Heart left ventricle (tissue), 16 donors: ENCODE data around the gene ETV3. TPM values are rescaled to one million over a fixed set of nuclear protein-coding genes. Genes with fewer than 3 reads are reported as not detected.
"Not testable (repeated sequence)": the region's sequence is repeated elsewhere in the genome, so short reads cannot be mapped to it uniquely, and the experiment has no call there.

ENCODE experiments used
- ATAC-seq, 4 donors: fragments of 200-7000 bp; cut with Tn5 transposase; one replicate each; pipeline ENCODE4 v1.9.1; 2020 to 2022; ENCODE audit warnings: moderate library complexity in 4 of 4, mild to moderate bottlenecking in 3 of 4, moderate number of reproducible peaks in 1 of 4
- DNase-seq, 5 donors: peaks; one replicate each; pipeline ENCODE4 v3.0.0-alpha.2; 2020
- H3K27ac ChIP-seq, 12 donors: fragments of 200-600 bp; sonication (generic) in 4 of 12; one replicate each; pipeline versions ENCODE4 v1.5.0 to v1.8.0; 2016 to 2022; ENCODE audit warnings: mild to moderate bottlenecking in 2 of 12
- H3K27me3 ChIP-seq, 9 donors: fragments of 200-600 bp; sonication (generic) in 2 of 9; one replicate each; pipeline versions ENCODE4 v1.5.1 to v1.8.0; 2016 to 2022; ENCODE audit warnings: mild to moderate bottlenecking in 3 of 9
- H3K36me3 ChIP-seq, 9 donors: fragments of 200-600 bp; sonication (generic) in 2 of 9; one replicate each; pipeline versions ENCODE4 v1.5.0 to v1.8.0; 2018 to 2022; ENCODE audit warnings: mild to moderate bottlenecking in 2 of 9
- H3K4me1 ChIP-seq, 12 donors: fragments of 200-600 bp; sonication (generic) in 4 of 12; one replicate each; pipeline versions ENCODE4 v1.5.0 to v1.8.0; 2016 to 2022; ENCODE audit warnings: mild to moderate bottlenecking in 3 of 12
- H3K4me3 ChIP-seq, 12 donors: fragments of 200-600 bp; sonication (generic) in 4 of 12; one replicate each; pipeline versions ENCODE4 v1.5.0 to v1.8.0; 2017 to 2022; ENCODE audit warnings: mild to moderate bottlenecking in 9 of 12, moderate library complexity in 4 of 12
- H3K9me3 ChIP-seq, 12 donors: fragments of 200-600 bp; sonication (generic) in 4 of 12; one replicate each; pipeline versions ENCODE4 v1.5.0 to v1.8.0; 2016 to 2022; ENCODE audit warnings: mild to moderate bottlenecking in 1 of 12
- POLR2A ChIP-seq, 2 donors: fragments of 450-650 bp; IDR thresholded peaks; one replicate each; pipeline ENCODE4 v1.6.1; 2017; ENCODE audit warnings: antibody characterized with exemption in 2 of 2, mild to moderate bottlenecking in 2 of 2, moderate library complexity in 2 of 2
- WGBS, 4 donors: extraction: QIAGEN DNeasy Blood & Tissue Kit in 2 of 4; methylation state at CpG; one replicate each; pipeline versions ENCODE4 v1.1.5 to v1.1.7; 2013 to 2018; 5-methylcytosine and 5-hydroxymethylcytosine counted together
- intact Hi-C, 10 donors: fragments of 100-400 bp; cut with DNase I; formaldehyde crosslinking; loops; one replicate each; pipeline versions ENCODE4 v1.11.1 to v1.14.2; 2022
- polyA plus RNA-seq, 2 donors: library from polyadenylated mRNA; stranded (reverse); fragments of 200-250 nt; gene quantifications; one replicate each; pipeline ENCODE4 v1.2.3, GENCODE V29; 2013
- total RNA-seq, 9 donors: library from RNA; depleted of rRNA in 2 of 9; stranded (reverse); fragments of >200 nt in 2 of 9; fragmentation: NEBNext Ultra II Directional in 3 of 9; extraction: Animal tissue kit (Norgen Biotek cat#: 25700) in 3 of 9; gene quantifications; one replicate each; pipeline versions ENCODE4 v1.1.0 to v1.2.4, GENCODE V29; 2016 to 2023
- TF ChIP-seq, protein P1 (sequence below), 12 donors: fragments of 200-600 bp; sonication (generic) in 4 of 12; IDR thresholded peaks; one replicate each; pipeline versions ENCODE4 v1.5.0 to v1.8.0; 2018 to 2022; ENCODE audit warnings: antibody characterized with exemption in 12 of 12, mild to moderate bottlenecking in 5 of 12
- donor health status: ischemic (EF 13 %, LVEDD 7.1; RV severe dilation, severe dysfunction).
- donor health status: healthy with polysubstance abuse.
- donor health status: DM: no; HTN: yes; CAD: no.
- donor health status: DM: no; HTN: no; CAD: no.
- donor health status: ischemic (EF 25% LVEDD 6.9; RV normal size, moderate dysfunction).
- donor health status: ischemic (EF 25% LVEDD 5.7; RV mildly dilated, moderate dysfunction).
- donor health status: healthy.
- donor health status: DM: yes; HTN: yes; CAD: no.
- donor health status: ischemic (EF 35%, LVEDD 5.7; RV mildly dilated, moderate dysfunction).
- donor health status: nonischemic (EF 11% LVEDD 7.7; RV severe dilation, severe dysfunction).
- donor health status: DM: yes; HTN: yes; CAD: no.
- donor health status: PGD.
- donor health status: ischemic (EF 29% LVEDD 5.4; RV normal size, mild dysfunction).
- donor health status: nonischemic (EF 23%, LVEDD 6.1; RV moderate dilation, normal function).

ETV3 gene
- total and polyA plus RNA-seq, 11 donors: 4.5 to 24.3 (median 15.9) TPM

DNA sequence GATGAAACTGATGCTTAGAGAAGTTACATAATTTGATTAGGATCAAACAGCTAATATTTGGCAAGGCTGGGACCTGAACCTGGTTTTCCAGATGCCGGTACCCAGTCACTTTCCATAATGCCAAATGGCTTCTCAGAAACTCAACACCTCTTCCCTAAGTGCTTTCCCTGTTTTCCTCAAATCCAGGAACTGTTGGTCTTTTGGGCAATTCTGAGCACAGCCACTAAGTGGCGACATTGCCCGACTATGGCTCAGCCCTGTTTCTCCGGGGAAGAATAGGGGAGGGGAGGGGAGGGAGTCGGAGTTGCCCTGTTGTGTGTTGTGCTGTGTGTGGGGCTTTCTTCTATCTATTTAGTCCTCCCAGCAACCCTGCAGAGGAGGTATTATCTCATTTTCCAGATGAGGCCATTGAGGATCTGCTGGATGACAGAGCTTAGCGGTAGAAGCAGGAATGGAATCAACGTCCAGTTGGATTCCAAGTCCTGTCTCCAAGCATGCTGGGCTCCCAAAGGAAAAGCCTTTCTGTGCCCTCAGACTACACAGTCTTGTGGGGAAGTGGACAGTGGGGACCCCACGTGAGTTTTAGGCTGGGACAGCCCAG, 33.8 kb upstream of the ETV3 start:
- intact Hi-C loops: loop anchor here in 1 of 10 donors (5.0 kb wide), 1 partner anchor 320 kb away; no protein-coding TSS in a partner anchor
- H3K27ac ChIP-seq, H3K4me1 ChIP-seq, DNase-seq, H3K9me3 ChIP-seq, H3K36me3 ChIP-seq, H3K4me3 ChIP-seq: not testable (repeated sequence)
- peak in 3 of 4 donors; percentile 55 to 73 (median 63) for ATAC-seq
- TF ChIP-seq, protein P1, sequence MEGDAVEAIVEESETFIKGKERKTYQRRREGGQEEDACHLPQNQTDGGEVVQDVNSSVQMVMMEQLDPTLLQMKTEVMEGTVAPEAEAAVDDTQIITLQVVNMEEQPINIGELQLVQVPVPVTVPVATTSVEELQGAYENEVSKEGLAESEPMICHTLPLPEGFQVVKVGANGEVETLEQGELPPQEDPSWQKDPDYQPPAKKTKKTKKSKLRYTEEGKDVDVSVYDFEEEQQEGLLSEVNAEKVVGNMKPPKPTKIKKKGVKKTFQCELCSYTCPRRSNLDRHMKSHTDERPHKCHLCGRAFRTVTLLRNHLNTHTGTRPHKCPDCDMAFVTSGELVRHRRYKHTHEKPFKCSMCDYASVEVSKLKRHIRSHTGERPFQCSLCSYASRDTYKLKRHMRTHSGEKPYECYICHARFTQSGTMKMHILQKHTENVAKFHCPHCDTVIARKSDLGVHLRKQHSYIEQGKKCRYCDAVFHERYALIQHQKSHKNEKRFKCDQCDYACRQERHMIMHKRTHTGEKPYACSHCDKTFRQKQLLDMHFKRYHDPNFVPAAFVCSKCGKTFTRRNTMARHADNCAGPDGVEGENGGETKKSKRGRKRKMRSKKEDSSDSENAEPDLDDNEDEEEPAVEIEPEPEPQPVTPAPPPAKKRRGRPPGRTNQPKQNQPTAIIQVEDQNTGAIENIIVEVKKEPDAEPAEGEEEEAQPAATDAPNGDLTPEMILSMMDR (IDR thresholded peaks at IDR 0.05): peak in 11 of 12 donors; percentile 12 to 48 (median 26)
- 3 to 23% (median 12%) methylated on average over 3 to 7 of the region's 8 CpGs for WGBS, 4 donors
- peaks cover 0 to 13% (median 0%) of the 10 kb centered on the region in 9 donors for H3K27me3 ChIP-seq

GRCh38 chr1:157170677-157171515, 32.7 kb upstream of the ETV3 start:
- ATAC-seq: no peak
- TF ChIP-seq, protein P1 (IDR thresholded peaks at IDR 0.05): peak in 9 of 12 donors; percentile 18 to 52 (median 39)
- TF ChIP-seq POLR2A (IDR thresholded peaks at IDR 0.05): no peak

GRCh38 chr1:157168015-157168414, 29.8 kb upstream of the ETV3 start:
- H3K9me3 ChIP-seq: no peaks in the 10 kb centered on the region
- peaks cover 0 to 4% (median 0%) of the 10 kb centered on the region in 12 donors for H3K4me1 ChIP-seq
- no peak for ATAC-seq
- no peaks in the 10 kb centered on the region for H3K36me3 ChIP-seq
- 84 to 88% (median 84%) methylated on average over 9 of the region's 9 CpGs for WGBS, 4 donors
- H3K27me3 ChIP-seq: peaks cover 0 to 26% (median 5%) of the 10 kb centered on the region in 9 donors
- no peak overlapping the region for H3K27ac ChIP-seq
- TF ChIP-seq, protein P1 (IDR thresholded peaks at IDR 0.05): no peak
- TF ChIP-seq POLR2A (IDR thresholded peaks at IDR 0.05): no peak
- no peak overlapping the region for H3K4me3 ChIP-seq
- intact Hi-C loops: no loop called here
- no peak for DNase-seq

More at GRCh38 chr1:157170677-157171515, 32.7 kb upstream of the ETV3 start:
- peaks cover 0 to 14% (median 0%) of the 10 kb centered on the region in 9 donors for H3K27me3 ChIP-seq
- no peaks in the 10 kb centered on the region for H3K36me3 ChIP-seq
- no peaks in the 10 kb centered on the region for H3K9me3 ChIP-seq
- no peaks in the 10 kb centered on the region for H3K4me1 ChIP-seq
- no peak for DNase-seq
- intact Hi-C loops: loop anchor here in 1 of 10 donors (5.0 kb wide), 1 partner anchor 321 kb away; no protein-coding TSS in a partner anchor
- no peak overlapping the region for H3K4me3 ChIP-seq
- 66 to 69% (median 68%) methylated on average over 22 of the region's 22 CpGs for WGBS, 4 donors
- no peak overlapping the region for H3K27ac ChIP-seq

DNA sequence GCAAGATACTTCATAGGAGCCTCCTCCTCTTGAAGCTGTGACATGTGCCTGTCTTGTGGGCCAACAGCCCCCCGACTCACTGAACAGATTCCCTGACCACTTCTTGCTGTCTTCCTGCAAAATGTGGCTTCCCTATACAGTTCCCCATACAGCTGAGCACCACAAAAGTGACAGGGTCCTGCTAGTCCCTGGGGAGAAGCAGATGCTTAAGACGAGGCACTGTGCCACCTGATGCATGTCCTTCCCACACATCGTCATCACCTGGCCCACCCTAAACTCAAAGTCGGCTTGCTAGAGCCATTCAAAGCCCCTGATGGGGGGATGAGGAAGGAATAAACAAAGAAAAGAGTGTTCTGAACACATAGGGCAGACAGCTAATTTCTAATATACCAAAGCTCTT, 29.2 kb upstream of the ETV3 start:
- Histone ChIP-seq H3K36me3 (no peaks in the 10 kb centered on the region), H3K27me3 (peaks cover 0 to 26% (median 5%) of the 10 kb centered on the region in 9 donors), H3K4me1 (peaks cover 0 to 4% (median 0%) of the 10 kb centered on the region in 12 donors), H3K27ac (no peak overlapping the region), H3K4me3 (no peak overlapping the region), H3K9me3 (no peaks in the 10 kb centered on the region)
- WGBS, 4 donors: 71 to 77% (median 73%) methylated on average over 4 of the region's 4 CpGs
- no peak for ATAC-seq
- no peak for DNase-seq
- intact Hi-C loops: no loop called here
- no peak for TF ChIP-seq POLR2A (IDR thresholded peaks at IDR 0.05)
- TF ChIP-seq, protein P1 (IDR thresholded peaks at IDR 0.05): no peak
